DOHH2 (cell line): ENCODE measurements around the gene SHANK3.

Source experiments
- H3F3A ChIP-seq: fragments of 200-600 bp; sonication (generic), shearing (Covaris generic); 2 replicates; pipeline ENCODE4 v1.6.0; 2016; ENCODE audit warnings: antibody characterized with exemption, mild to moderate bottlenecking; ENCODE audit not compliant: control insufficient read depth, insufficient read depth
- H3K27ac ChIP-seq: fragments of 200-600 bp; sonication (generic); 2 replicates; pipeline ENCODE4 v1.5.1; 2014; ENCODE audit warnings: low read depth, mild to moderate bottlenecking, low read length, moderate library complexity
- H3K27me3 ChIP-seq: fragments of 200-600 bp; sonication (generic); 2 replicates; pipeline ENCODE4 v1.6.1; 2014; ENCODE audit warnings: mild to moderate bottlenecking, low read length, mixed read lengths; ENCODE audit not compliant: control insufficient read depth
- H3K36me3 ChIP-seq: fragments of 200-600 bp; sonication (generic); 2 replicates; pipeline ENCODE4 v1.6.1; 2014; ENCODE audit warnings: mild to moderate bottlenecking, low read length, moderate library complexity, mixed read lengths; ENCODE audit not compliant: control insufficient read depth
- H3K4me1 ChIP-seq: fragments of 200-600 bp; sonication (generic); 2 replicates; pipeline ENCODE4 v1.6.1; 2014; ENCODE audit warnings: mild to moderate bottlenecking, low read length, mixed read lengths; ENCODE audit not compliant: control insufficient read depth
- H3K4me2 ChIP-seq: fragments of 200-600 bp; sonication (generic); 2 replicates; pipeline ENCODE4 v1.6.0; 2014; ENCODE audit warnings: mild to moderate bottlenecking, low read length, moderate library complexity
- H3K4me3 ChIP-seq: fragments of 200-600 bp; sonication (generic); 2 replicates; pipeline ENCODE4 v1.5.1; 2014; ENCODE audit warnings: mild to moderate bottlenecking, low read length, mixed read lengths
- H3K79me2 ChIP-seq: fragments of 200-600 bp; sonication (generic); 2 replicates; pipeline ENCODE4 v1.6.1; 2014; ENCODE audit warnings: mild to moderate bottlenecking, low read length, mixed read lengths; ENCODE audit not compliant: control insufficient read depth
- H3K9me2 ChIP-seq: fragments of 200-600 bp; sonication (generic); replicated peaks from 2 replicates; pipeline ENCODE4 v1.6.1; 2014; ENCODE audit warnings: mild to moderate bottlenecking, low read length, mixed read lengths; ENCODE audit not compliant: control insufficient read depth
- H3K9me3 ChIP-seq: fragments of 200-600 bp; sonication (generic); 2 replicates; pipeline ENCODE4 v1.6.1; 2014; ENCODE audit warnings: antibody characterized with exemption, low read length, mixed read lengths; ENCODE audit not compliant: control insufficient read depth, insufficient read depth
- H4K20me1 ChIP-seq: fragments of 200-600 bp; sonication (generic); 2 replicates; pipeline ENCODE4 v1.6.0; 2014; ENCODE audit warnings: low read depth, mild to moderate bottlenecking, antibody characterized with exemption, low read length, moderate library complexity; ENCODE audit not compliant: control insufficient read depth, insufficient read depth
- CTCF ChIP-seq: fragments of 200-600 bp; sonication (generic); IDR thresholded peaks from one replicate; pipeline ENCODE4 v1.5.1; 2014; ENCODE audit warnings: antibody characterized with exemption, mild to moderate bottlenecking, low read depth, low read length; ENCODE audit not compliant: poor library complexity, severe bottlenecking
- EZH2phosphoT487 ChIP-seq: fragments of 200-600 bp; sonication (generic); IDR thresholded peaks from 2 replicates; pipeline ENCODE4 v1.6.1; 2017; ENCODE audit warnings: borderline replicate concordance, mild to moderate bottlenecking, antibody characterized with exemption, low read length, moderate library complexity, mixed read lengths

Gene SHANK3

DNA sequence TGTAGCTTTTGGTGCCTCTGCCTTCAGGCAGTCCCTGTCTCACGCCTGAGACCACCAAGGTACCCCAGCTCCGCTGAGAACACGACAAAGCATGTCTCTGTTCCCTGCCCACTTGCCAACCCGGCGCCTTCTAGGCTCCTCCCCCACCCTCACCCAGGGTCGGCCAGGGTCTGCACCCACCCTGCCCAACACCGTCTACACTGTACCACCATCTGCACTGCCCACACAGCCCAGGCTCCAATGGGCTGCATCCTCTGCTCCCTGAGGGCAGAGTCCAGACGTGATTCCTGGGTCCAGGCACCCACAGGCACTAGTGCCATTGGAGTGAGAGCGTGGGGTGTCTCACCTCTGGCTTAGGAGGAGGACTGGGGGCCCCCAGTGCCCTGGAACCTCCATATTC is 42.6 kb downstream of the SHANK3 start:
- H3K4me2 ChIP-seq: no peak overlapping the region
- H3K4me1 ChIP-seq: no peaks in the 10 kb centered on the region
- peaks cover 12% of the 10 kb centered on the region; the same call in 1 of the 2 replicates for H3K27me3 ChIP-seq
- no peaks in the 10 kb centered on the region for H3K9me3 ChIP-seq
- H3K36me3 ChIP-seq: no peaks in the 10 kb centered on the region
- no peak overlapping the region for H3K4me3 ChIP-seq
- no peaks in the 10 kb centered on the region for H3K79me2 ChIP-seq
- no peaks in the 10 kb centered on the region for H3F3A ChIP-seq
- H4K20me1 ChIP-seq: no peaks in the 10 kb centered on the region
- no peak overlapping the region for H3K27ac ChIP-seq
- no peaks in the 10 kb centered on the region for H3K9me2 ChIP-seq
- TF ChIP-seq CTCF (no peak), EZH2phosphoT487 (no peak)

DNA sequence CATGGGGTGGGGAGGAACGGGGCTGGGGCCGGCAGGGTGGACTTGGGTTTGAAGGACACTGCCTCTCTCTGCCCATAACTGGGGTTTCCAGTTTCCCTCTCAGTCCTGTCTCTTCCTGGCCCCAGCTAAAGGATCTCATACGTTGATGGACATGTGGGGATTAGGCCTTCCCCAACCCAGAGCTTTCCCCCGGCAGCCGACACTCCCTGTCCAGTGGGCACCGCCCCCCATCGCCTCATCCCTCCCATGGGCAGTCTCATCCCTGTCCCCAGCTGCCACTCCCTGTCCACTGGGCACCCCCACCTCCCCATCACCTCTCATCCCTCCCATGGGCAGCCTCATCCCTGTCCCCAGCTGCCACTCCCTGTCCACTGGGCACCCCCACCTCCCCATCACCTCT is 43.2 kb downstream of the SHANK3 start:
- Histone ChIP-seq H3K36me3 (no peaks in the 10 kb centered on the region), H3F3A (no peaks in the 10 kb centered on the region), H3K79me2 (no peaks in the 10 kb centered on the region), H3K27me3 (peaks cover 12% of the 10 kb centered on the region; the same call in 1 of the 2 replicates), H3K4me1 (no peaks in the 10 kb centered on the region), H3K4me3 (no peak overlapping the region), H3K4me2 (no peak overlapping the region), H3K9me3 (no peaks in the 10 kb centered on the region), H4K20me1 (no peaks in the 10 kb centered on the region), H3K9me2 (no peaks in the 10 kb centered on the region), H3K27ac (no peak overlapping the region)
- no peak for TF ChIP-seq EZH2phosphoT487
- TF ChIP-seq CTCF: no peak

DNA sequence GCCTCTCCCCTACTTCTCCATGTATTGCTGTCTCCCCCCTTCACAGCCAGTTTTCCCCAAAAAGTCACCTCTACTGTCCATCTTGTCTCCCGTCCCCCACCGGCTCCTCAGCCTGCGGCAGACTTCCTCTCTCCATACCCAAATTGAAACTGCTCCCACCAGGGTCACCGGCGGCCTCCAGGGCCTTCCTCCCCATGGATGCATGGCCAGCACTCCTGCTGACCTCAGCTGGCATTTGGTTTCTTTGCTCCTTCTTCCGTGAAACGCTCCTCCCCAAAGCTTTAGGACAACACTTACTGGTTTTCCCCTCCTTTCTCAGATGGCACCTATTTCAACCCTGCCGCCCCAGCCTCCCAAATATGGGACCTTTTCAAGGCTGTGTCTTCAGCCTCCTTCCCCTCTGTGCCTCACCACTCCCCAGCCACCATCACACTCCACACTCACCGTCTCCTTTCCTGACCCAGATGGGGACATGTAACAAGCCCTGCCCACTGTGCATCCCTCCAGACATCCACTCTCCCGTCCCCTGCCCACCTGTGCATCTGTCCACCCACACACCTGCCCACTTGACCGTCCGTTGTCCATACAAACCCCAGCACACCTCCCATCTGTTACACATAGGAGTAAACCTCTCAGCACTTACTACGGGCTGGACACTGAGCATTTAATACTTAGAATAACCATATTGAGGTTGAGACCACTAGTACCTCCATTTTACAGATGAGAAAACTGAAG is 43.8 kb downstream of the SHANK3 start:
- Histone ChIP-seq H3K4me2 (no peak overlapping the region), H3F3A (no peaks in the 10 kb centered on the region), H3K4me3 (no peak overlapping the region), H3K9me2 (no peaks in the 10 kb centered on the region), H3K27me3 (peaks cover 12% of the 10 kb centered on the region; the same call in 1 of the 2 replicates), H3K9me3 (no peaks in the 10 kb centered on the region), H3K4me1 (no peaks in the 10 kb centered on the region), H3K36me3 (no peaks in the 10 kb centered on the region), H3K79me2 (no peaks in the 10 kb centered on the region), H4K20me1 (no peaks in the 10 kb centered on the region), H3K27ac (no peak overlapping the region)
- no peak for TF ChIP-seq CTCF
- TF ChIP-seq EZH2phosphoT487: no peak
